HG03280 (cell line): ENCODE measurements around the gene CDK8.

Experiments used
- ATAC-seq: cut with Tn5 transposase; IDR thresholded peaks from one replicate; pipeline ENCODE4 v1.9.1; 2021; ENCODE audit warnings: mild to moderate bottlenecking, moderate library complexity; ENCODE audit not compliant: unreplicated experiment

Gene CDK8

DNA sequence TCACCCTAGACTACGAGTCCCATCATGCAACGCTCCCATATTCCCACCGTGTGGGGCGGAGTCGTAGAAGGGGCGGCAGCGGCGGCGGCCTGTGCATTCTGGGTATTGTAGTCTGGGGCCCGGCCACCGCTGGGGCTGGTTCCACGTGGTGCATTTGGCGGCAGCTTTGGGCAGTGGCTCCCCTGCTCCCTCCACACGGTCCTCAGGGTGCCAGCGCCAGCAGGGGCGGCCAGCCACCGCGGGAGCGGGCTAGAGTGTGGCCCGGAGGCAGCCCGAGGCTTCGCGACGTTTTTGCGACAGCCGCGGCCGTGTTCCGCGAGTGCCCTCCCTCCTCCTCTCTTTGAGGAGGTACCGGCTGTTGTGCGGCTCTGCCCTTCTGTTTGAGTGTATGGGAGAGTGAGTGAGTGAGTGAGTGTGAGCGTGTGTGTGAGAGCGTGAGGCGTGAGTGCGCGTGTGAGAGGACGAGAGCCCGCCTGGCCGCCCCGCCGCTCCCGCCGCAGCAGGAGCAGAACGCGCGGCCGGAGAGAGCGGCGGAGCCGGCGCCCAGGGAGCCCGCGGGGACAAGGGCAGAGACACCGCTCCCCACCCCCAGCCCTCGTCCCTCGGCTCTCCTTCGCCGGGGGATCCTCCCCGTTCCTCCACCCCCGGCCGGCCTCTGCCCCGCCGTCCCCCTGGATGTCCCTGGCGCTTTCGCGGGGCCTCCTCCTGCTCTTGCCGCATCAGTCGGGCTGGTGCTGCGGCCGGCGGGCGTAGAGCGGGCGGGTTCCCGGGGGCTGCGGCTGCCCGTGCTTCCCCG, at the start of gene CDK8:
Gene CDK8, plus strand, starts transcription at position 343 of the 796 bp plus-strand sequence. CDS start 513 bp downstream, outside the sequence.
- peak; percentile 83 for ATAC-seq

DNA sequence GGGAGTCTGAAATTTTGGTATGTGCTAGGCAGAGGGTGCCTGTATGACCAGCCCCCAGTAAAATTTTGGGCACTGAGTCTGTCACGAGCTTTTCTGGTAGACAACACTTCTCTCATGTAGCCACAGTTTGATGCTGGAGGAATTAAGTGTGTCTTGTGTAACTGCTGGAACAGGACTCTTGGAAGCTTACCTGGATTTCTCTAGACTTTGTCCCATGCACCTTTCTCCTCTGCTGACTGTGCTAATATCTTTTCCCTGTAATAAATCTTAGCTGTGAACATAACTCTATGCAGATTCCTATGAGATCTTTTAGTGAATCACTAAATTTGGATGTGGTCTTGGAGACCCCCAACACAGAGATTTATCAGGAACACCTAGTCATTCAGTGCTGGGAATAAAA, 45.6 kb upstream of the CDK8 start:
- no peak for ATAC-seq

DNA sequence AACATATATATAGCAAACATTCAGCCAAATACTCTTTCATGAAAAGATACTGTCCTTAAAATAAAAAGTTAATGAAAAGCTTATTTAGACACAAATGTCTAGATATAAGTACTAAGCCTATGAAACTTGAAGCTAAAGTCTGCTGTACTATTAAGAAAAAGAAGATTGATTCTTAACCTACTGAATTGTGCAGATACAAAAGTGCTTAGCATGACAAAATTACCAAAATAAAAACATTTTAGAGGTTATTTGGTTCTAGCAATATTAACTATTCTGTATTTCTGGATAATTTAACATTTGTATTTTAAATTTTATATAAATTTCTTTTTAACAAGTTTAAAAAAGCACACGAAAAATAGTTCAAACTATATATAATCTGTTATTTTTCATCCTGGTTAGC, 40.6 kb upstream of the CDK8 start:
- no peak for ATAC-seq

DNA sequence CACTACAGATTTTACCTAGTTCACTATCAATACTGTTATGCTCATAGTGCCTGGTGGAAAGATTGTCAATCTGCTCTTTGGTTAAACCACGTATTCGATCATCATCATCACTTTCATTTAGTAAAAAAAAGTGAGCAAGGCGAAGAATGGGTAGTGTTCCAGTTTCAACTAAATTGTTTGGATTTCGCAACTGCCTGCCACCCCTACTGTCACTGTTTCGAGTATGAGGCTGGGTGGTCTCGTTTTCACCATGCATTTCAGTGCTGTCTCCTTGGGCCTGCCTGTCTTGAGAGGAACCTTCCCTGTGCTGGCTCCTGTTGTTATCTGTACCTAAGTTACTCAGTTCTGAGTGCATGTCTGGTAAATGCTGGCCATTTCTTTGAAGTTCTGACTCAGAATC, 39.9 kb upstream of the CDK8 start:
- no peak for ATAC-seq

DNA sequence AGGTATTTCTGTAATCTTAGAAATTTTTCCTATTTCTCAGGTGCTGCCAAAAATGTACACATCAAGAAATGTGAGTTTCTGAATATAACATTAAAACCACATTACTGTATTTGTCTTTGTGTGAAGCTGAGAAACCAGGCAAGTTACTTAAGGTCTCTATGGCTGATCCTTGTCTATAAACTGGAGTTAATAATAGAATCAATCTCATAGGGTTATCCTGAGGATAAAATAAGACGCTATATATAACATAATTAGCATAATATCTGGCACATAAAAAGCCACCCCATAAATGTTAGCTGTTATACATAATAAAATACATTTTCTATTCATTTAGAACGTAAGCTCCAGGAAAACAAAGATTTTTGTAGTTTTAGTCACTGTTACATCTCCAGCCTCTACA, 37.9 kb upstream of the CDK8 start:
- no peak for ATAC-seq

DNA sequence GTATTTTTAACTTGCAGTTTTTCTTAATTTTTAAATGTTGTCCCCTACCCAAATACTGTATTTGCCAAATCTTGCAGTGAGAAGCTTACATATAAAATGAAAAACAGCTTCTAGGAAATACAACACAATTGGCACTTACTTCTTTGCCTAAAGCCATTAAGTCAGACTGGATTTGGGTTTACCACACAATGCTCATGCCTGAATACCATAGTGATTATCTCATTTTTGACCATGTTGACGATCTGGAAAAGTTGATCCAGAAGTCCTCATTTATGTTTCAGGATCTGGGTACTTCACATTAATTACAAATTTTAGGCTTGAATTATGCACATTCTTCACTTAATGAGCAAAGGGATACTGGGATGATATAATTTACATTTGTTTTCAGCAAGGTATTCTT, 34.2 kb upstream of the CDK8 start:
- no peak for ATAC-seq

DNA sequence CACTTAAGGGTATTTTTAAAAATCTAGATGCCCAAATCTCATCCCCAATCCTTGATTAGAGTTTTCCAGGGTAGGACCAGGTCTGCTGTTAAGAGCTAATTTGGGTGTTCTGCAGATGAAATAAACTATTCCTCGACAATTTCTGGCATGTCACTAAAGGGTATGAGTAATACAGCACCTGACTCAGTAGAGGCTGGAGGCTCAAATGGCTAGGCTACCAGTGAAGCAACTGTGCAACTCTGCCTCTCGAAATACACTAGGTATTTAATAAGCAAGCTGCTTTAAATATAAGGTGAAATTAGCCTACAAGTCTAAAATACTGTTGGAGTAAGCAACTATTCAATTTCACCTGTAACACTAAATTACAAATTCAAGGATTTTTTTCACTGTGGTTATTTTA, 33.4 kb upstream of the CDK8 start:
- ATAC-seq: no peak

DNA sequence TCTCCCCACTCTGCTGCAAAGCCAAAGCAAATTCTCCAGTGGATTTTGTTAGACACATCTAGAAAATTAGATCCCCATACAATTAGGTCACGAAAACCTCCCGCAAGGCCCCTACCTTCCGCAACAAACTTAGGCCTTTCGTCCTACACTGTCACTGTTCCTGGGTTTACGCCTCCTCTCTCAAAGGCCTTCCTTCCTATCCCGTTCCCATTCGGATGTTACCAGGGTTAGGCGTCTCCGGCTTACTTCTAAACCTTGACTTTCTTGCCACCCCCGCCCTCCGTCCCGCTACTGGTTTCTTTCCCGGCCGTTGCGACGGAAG, 32.6 kb upstream of the CDK8 start:
- peak; percentile 22 for ATAC-seq

DNA sequence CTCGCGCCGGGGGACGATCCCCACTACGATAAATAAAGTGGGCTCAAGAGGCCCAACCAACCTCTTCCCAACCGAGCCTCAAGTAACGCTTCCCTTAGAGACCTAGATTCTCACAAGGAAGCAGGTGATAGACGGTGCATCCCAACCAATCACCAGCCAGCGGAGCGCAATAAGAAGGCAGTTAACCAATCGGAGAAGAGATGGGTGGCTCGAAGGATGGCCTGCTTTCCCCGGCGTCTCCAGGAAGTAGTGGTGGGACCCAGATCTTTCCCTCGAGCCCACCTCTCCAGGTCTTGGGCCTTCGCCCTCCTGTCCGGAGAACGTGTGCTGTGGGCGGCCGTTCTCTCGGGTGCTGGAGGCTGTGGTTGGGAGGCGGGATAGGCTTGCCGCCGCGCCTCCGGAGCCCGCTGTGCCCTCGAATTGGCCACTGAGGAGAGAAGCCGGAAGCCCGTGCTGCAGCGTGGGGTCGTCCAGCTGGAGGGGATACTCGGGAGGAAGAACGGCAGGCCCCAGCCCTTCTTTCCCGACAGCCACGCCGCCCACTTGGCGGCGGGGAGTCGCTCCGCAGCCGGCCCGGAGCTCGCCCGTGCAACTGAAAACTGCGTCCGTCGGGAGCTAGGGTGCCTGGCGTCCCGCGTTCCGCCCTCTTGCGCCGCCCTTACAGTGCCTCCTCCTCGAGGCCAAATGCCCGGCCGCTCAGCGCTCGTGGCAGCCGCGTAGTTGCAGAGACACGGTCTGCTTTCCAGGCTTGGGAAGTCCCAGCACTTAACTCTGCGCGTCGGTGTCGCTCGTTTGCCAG, 32.0 kb upstream of the CDK8 start, which contains the start of gene RNF6:
Gene RNF6, minus strand, starts transcription at position 594 of the 799 bp plus-strand sequence. CDS start 2,665 bp downstream, outside the sequence.
- peak; percentile 97 for ATAC-seq

DNA sequence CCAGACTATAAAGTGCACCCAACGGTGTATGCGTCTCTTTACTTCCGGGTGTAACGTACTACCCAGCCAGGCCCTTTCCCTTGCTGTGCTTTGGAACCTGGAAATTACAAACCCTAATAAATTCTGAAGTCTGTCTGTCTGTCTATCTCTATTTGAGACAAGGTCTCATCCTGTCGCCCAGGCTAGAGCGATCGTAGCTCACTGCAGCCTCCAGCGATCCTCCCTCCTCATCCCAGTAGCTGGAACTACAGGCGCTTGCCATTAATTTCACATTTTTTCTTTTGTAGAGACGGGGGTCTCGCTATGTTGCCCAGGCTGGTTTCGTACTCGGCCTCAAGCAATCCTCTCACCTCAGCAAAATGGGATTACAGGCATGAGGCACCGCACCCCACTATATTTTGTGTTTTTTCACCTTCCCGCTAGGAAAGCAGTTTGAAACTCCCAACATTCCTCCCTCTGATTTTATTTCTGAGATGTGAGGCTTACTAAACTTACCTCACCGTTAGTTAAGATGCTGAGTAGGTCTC, 31.3 kb upstream of the CDK8 start:
- peak; percentile 41 for ATAC-seq

DNA sequence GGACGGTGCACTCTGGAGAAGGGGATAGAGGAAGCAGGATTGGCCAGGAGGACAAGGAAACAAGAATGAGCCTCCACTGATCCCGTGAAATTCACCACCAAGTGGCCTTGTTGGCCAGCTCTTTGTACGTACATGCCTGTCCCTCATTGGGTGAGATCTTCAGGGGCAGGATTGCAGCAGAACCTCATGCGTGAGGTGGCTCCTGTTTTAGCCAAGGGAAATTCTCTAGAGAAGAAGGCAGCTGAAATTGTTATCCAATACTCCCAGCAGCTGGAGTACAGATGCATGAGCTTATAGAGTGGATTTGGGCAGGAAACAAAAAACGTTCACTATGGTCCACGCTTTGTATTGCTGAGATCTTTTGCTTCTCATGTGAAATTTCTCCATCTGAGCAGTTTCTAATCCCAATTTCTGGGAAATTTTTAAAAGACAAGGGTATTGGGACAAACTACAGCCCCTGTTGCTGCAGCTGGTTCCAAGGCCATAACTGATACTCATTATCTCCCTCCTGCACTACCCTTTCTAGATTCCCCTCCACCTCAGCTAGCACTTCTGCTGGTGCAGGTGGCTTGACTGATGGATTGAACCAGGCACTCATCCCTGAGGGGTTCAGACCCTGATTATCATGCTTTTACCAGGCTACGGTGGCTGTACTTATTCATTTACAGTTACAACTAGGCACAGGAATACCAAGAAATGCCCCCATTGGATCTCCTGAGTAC, 27.9 kb upstream of the CDK8 start:
- no peak for ATAC-seq

DNA sequence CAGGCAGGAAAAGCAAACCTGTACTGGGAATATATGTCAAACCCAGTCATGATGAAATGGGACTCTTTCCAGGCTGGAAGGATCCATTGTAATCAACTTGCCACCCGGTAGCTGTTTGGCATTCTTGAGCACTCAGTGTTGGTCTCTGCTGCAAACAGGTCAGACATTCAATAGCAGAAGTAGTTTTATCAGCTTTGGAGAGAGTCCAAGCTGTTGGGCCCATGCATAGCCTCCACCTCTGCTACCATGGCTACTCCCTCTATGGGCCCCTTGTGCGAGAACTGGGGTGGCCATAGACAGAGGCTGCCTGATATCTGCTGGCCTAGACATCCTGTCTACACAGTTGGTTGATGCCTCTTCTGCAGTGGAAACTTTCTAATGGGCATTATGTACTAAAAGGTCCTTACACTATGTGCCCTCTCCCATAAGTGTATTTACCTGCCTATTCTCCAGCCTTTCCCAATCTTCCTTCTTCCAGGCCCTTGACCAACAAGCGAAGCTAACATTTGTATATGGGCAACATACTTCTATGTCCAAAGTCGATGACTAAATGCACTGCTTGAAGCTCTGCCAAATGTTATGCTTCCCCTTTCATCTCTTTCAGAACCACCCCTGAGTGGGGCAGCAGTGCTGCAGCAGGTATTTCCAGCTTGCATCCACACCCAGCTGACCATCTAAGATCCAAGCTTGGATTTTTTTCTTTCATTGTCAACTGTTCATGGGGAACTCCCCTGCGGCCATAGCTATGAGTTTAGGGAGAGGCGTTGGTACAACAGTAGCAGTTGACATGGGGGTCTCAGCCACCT, 26.6 kb upstream of the CDK8 start:
- no peak for ATAC-seq

DNA sequence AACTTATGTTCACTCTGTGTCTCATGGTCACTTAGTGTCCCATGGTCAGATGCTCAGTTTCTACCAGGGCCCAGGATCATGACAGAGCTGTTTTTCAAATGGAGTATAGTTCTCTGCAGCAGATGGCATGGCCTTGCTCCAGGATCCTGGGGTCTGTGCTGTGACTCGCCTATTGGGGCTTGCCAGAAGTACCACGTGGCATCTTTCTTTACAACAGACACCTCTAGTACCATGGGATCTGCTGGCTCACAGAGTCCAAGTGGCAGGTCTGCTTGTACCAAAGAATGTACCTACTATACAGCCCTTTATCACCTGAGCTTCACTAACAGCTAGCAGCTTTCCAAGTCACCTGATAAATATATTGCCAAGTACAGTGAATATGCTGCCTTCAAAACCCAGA, 25.8 kb upstream of the CDK8 start:
- no peak for ATAC-seq

DNA sequence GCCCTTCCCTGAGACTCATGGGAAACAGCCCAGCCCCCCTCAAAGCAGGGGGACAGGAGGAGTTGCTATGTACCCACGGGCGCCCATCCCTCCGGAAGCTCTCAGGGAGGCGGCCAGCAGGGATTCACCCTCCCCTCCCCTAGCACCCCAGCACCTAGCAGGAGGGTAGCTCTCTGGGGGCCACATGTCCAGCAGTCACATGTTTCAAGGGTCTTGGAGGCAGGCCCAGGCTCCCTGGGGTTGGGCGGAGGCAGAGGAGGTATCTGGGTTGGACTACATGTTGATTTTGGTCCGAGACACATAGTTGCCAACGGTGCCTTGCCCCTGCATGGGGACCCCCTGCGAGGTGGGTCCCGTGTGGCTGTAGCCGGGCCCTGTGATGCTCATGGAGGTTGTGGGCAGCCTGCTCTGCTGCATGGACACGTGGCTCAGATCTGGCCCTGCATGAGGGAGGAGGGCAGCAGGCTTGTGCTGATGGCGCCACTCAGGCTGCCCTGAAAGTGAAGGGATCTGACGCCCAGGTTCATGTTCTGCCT, 24.8 kb upstream of the CDK8 start:
- no peak for ATAC-seq

DNA sequence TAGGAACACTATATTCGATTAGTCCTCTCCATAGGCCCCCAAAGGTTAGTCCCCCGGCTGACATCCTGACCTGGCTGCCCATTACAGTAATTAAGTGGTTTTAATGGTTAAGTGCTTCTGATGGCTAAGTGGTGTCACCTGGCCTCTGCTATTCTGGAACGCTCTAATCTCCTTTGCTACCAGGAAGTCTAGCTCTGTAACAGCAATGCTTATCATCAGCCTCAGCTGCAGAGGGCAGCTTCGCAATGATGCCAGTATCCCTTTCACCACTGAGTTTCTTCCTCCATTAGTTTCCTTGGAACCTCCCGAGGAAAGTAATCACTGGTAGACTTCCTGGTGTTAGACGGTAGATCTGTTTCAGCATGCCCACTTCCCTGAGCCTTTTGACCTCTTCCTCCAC, 23.2 kb upstream of the CDK8 start:
- no peak for ATAC-seq

DNA sequence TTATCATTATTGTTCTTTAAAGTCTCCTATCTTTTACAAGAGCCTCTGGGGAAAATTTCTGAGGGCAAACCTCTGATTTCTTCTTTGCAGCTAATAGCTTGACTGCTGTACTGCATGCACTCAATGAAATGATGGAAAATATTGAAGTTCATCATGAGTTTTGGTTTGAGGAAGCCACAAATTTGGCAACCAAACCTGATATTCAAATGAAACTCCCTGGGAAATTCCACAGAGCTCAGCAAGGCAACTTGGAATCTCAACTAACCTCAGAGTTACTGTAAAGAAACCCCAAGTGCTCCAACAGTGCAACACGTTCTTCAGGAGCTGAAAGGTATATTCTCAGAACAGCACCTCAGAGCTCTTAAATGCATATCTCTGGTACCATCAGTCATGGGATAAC, 17.6 kb upstream of the CDK8 start:
- no peak for ATAC-seq

DNA sequence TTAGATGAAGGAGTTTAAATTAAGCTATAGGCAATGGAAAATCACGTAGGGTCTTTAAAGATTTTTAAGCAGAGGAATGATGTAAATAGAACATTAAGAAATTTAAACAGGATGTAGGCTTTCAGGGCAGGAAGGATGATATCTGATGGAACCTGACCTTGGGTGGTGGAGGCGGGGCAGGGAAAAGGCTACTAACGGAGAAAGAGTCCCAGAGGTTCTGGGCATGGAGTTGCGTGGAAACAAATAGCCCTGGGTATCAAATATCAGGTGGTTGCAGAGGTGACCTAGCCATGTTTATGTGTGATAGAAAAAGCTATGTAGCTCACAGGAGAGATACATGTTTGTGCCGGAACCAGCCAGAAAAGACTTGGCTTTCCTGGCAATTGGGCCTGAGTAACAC, 7.8 kb upstream of the CDK8 start:
- no peak for ATAC-seq

DNA sequence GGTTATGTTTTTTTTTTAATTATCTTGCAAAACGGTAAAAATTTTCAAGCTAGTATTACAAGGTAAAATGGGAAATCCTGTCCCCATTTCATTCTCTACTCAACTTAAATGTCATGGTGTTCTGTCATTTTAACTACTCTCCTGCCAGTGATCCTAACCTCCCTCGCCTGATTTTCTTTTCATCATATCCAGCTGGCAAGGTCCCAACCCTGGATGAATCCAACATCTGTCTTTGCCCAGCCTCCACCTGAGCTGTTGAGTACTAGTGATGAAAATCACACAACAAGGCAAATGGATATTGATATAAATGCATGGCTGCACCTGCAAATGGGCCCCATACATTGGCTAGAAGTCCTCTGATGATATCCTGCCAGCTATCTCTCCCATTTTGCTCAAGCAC, 6.9 kb upstream of the CDK8 start:
- ATAC-seq: no peak

DNA sequence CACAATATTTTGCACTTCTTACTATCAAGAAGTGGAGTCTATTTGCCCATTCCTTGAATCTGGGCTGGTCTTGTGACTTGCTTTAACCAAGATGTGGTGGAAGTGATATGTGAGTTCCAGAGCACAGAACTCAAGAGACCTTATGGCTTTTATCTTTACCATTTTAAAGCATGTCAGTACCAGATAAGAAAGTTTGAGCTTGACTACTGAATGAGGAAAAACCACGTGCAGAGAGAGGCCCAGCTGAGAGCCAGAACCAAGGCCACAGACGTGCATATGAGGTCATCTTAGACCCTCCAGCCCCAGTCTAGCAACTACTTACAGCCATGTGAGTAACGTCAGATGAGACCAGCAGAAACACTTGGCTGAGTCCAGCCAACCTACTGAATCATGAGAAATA, 6.3 kb upstream of the CDK8 start:
- ATAC-seq: no peak

DNA sequence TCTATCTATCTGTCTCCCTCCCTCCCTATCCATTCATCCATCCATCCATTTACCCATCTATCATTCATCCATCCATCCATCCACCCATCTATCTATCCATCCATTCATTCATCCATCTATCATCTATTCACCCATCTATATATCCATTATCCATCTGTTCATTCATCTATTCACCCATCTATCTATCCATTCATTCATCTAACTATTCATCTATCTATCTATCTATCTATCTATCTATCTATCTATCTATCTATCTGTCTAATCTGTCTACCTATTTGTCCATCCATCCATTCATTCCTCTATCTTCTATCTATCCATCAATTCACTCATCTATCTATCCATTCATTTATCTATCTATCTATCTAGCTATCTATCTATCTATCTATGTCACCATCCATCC, 4.4 kb upstream of the CDK8 start:
- no peak for ATAC-seq
